HG03064 (cell line): Measurements from ENCODE around the gene PITX3.

Experiments
- ATAC-seq: cut with Tn5 transposase; IDR thresholded peaks from one replicate; pipeline ENCODE4 v1.9.1; 2021; ENCODE audit warnings: low read depth; ENCODE audit not compliant: unreplicated experiment

PITX3 gene

GRCh38 chr10:102185811-102186527 is 55.3 kb downstream of the PITX3 start:
- ATAC-seq, result no peak

- no peak for ATAC-seq
Observed at GRCh38 chr10:102185272-102185671, 56.0 kb downstream of the PITX3 start.

DNA sequence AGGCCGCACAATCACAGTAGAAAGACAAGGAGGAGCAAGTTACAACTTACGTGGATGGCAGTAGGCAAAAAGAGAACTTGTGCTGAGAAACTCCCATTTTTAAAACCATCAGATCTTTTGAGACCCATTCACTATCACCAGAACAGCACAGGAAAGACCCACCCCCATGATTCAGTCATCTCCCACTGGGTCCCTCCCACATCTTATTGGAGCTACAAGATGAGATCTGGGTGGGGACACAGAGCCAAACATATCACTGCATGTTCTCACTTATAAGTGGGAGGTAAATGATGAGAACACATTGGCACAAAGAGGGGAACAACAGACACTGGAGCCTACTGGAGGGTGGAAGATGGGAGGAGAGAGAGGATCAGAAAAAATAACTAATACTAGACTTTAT is 56.7 kb downstream of the PITX3 start:
- no peak for ATAC-seq
